IMR-90 (cell line): ENCODE results near the gene POLR2C. TPM values are rescaled to one million over a fixed set of nuclear protein-coding genes. Genes with fewer than 3 reads are reported as not detected.

Experiments
- ATAC-seq: fragments of 200-7000 bp; cut with Tn5 transposase; 2 replicates; pipeline ENCODE4 v1.9.1; 2020; ENCODE audit warnings: low read depth, mild to moderate bottlenecking, moderate library complexity
- BruUV-seq: library from RNA; stranded (reverse); fragments of 400-500 nt; replicated peaks from 2 replicates; lab custom pipeline; 2021; lab: Mats Ljungman, UMichigan
- CTCF ChIA-PET: fragments of 300-600 bp; formaldehyde crosslinking; extraction: SDS; loops from one replicate; lab custom pipeline; 2021; ENCODE audit warnings: antibody characterized with exemption; lab: Yijun Ruan, JAX
- POLR2A ChIA-PET: fragments of 300-600 bp; sonication (Branson Sonifier 250); formaldehyde crosslinking; loops from one replicate; lab custom pipeline; 2022; ENCODE audit warnings: antibody characterized with exemption; ENCODE audit not compliant: unreplicated experiment; lab: Charles Lee
- DNase-seq: peaks from one replicate; pipeline ENCODE4 v3.0.0; 2013
- H2AFZ ChIP-seq: replicated peaks from 2 replicates; pipeline ENCODE3; 2013; ENCODE audit warnings: low read length, mild to moderate bottlenecking; ENCODE audit not compliant: poor library complexity
- H2AK5ac ChIP-seq: 2 replicates; pipeline ENCODE4 v1.6.1; 2013; ENCODE audit warnings: low read depth, low read length, inconsistent platforms
- H2AK9ac ChIP-seq: replicated peaks from 2 replicates; pipeline ENCODE3; 2013; ENCODE audit warnings: mild to moderate bottlenecking, low read depth, low read length, moderate library complexity; ENCODE audit not compliant: poor library complexity
- H2BK120ac ChIP-seq: 2 replicates; pipeline ENCODE4 v1.6.1; 2013; ENCODE audit warnings: low read depth, low read length, inconsistent platforms
- H2BK15ac ChIP-seq: 3 replicates; pipeline ENCODE4 v1.6.1; 2013; ENCODE audit warnings: low read depth, low read length, inconsistent platforms
- H2BK20ac ChIP-seq: 2 replicates; pipeline ENCODE4 v1.6.1; 2013; ENCODE audit warnings: low read depth, mild to moderate bottlenecking, inconsistent platforms, low read length, moderate library complexity
- H2BK5ac ChIP-seq: 2 replicates; pipeline ENCODE4 v1.6.1; 2013; ENCODE audit warnings: mild to moderate bottlenecking, low read depth, low read length, inconsistent platforms; ENCODE audit not compliant: poor library complexity, severe bottlenecking
- H3K14ac ChIP-seq: replicated peaks from 2 replicates; pipeline ENCODE4 v1.6.1; 2013; ENCODE audit warnings: low read depth, low read length, inconsistent platforms
- H3K18ac ChIP-seq: 2 replicates; pipeline ENCODE4 v1.6.1; 2013; ENCODE audit warnings: low read depth, low read length, control low read depth
- H3K23ac ChIP-seq: 2 replicates; pipeline ENCODE4 v1.6.1; 2013; ENCODE audit warnings: low read depth, low read length, inconsistent platforms
- H3K27ac ChIP-seq: 2 replicates; pipeline ENCODE4 v1.5.1; 2013; ENCODE audit warnings: mild to moderate bottlenecking, control low read depth, low read length; ENCODE audit not compliant: insufficient read depth
- H3K27me3 ChIP-seq: 2 replicates; pipeline ENCODE4 v1.6.1; 2013; ENCODE audit warnings: low read length; ENCODE audit not compliant: control insufficient read depth, insufficient read depth
- H3K36me3 ChIP-seq: 2 replicates; pipeline ENCODE4 v1.6.1; 2013; ENCODE audit warnings: low read length, mixed read lengths; ENCODE audit not compliant: control insufficient read depth, insufficient read depth
- H3K4ac ChIP-seq: 2 replicates; pipeline ENCODE4 v1.6.1; 2013; ENCODE audit warnings: low read depth, low read length, inconsistent platforms
- H3K4me1 ChIP-seq: 2 replicates; pipeline ENCODE4 v1.6.1; 2013; ENCODE audit warnings: low read length, mixed read lengths; ENCODE audit not compliant: control insufficient read depth, insufficient read depth
- H3K4me2 ChIP-seq: 2 replicates; pipeline ENCODE4 v1.6.1; 2013; ENCODE audit warnings: low read depth, mild to moderate bottlenecking, control low read depth, low read length, moderate library complexity
- H3K4me3 ChIP-seq: 2 replicates; pipeline ENCODE4 v1.5.1; 2013; ENCODE audit warnings: low read depth, mild to moderate bottlenecking, control low read depth, low read length, moderate library complexity; ENCODE audit not compliant: insufficient read depth
- H3K56ac ChIP-seq: 2 replicates; pipeline ENCODE4 v1.6.1; 2013; ENCODE audit warnings: low read length, inconsistent platforms; ENCODE audit not compliant: insufficient read depth; ENCODE audit errors: extremely low read depth
- H3K79me1 ChIP-seq, 2 experiments: 2 replicates each; pipeline ENCODE4 v1.6.1; 2013; ENCODE audit warnings: low read length in 2 of 2, inconsistent platforms in 1 of 2, low read depth in 1 of 2
- H3K9ac ChIP-seq: 2 replicates; pipeline ENCODE4 v1.6.1; 2013; ENCODE audit warnings: low read depth, low read length, control low read depth
- H3K9me1 ChIP-seq: 2 replicates; pipeline ENCODE4 v1.6.1; 2013; ENCODE audit warnings: low read length, inconsistent platforms; ENCODE audit not compliant: insufficient read depth
- H3K9me3 ChIP-seq: 2 replicates; pipeline ENCODE4 v1.6.1; 2013; ENCODE audit warnings: low read length; ENCODE audit not compliant: control insufficient read depth, insufficient read depth
- H4K20me1 ChIP-seq: 2 replicates; pipeline ENCODE4 v1.6.1; 2013; ENCODE audit warnings: low read length, inconsistent platforms; ENCODE audit not compliant: insufficient read depth
- H4K5ac ChIP-seq: 2 replicates; pipeline ENCODE4 v1.6.1; 2013; ENCODE audit warnings: mild to moderate bottlenecking, low read depth, low read length, control low read depth
- H4K8ac ChIP-seq, 2 experiments: 2 replicates each; pipeline ENCODE4 v1.6.1; 2013; ENCODE audit warnings: low read depth in 2 of 2, low read length in 2 of 2, control low read depth in 1 of 2, inconsistent platforms in 1 of 2
- H4K91ac ChIP-seq: 2 replicates; pipeline ENCODE4 v1.6.1; 2013; ENCODE audit warnings: low read depth, low read length, inconsistent platforms; ENCODE audit not compliant: insufficient read depth
- BHLHE40 ChIP-seq: fragments of 150-350 bp; IDR thresholded peaks from 2 replicates; pipeline ENCODE4 v1.6.1; 2016; ENCODE audit warnings: mild to moderate bottlenecking, low read depth, low read length
- CEBPB ChIP-seq: IDR thresholded peaks from 2 replicates; pipeline ENCODE4 v1.6.1; 2012; ENCODE audit warnings: low read depth, low read length, improper control_type of control experiment
- CHD1 ChIP-seq: IDR thresholded peaks from 2 replicates; pipeline ENCODE4 v1.6.1; 2012; ENCODE audit warnings: low read depth, low read length, improper control_type of control experiment
- CTCF ChIP-seq: conservative IDR thresholded peaks from 2 replicates; pipeline ENCODE4 v1.5.1; 2012; ENCODE audit warnings: mild to moderate bottlenecking, low read depth, low read length, improper control_type of control experiment
- ELK1 ChIP-seq: fragments of 150-350 bp; IDR thresholded peaks from 2 replicates; pipeline ENCODE4 v1.6.1; 2016; ENCODE audit warnings: low read depth, mild to moderate bottlenecking, low read length, moderate library complexity, borderline replicate concordance
- FOS ChIP-seq: fragments of 150-350 bp; IDR thresholded peaks from 2 replicates; pipeline ENCODE4 v1.6.1; 2016; ENCODE audit warnings: low read depth, low read length
- MAFK ChIP-seq: IDR thresholded peaks from 2 replicates; pipeline ENCODE4 v1.6.1; 2012; ENCODE audit warnings: low read depth, low read length, improper control_type of control experiment
- MAZ ChIP-seq: IDR thresholded peaks from 2 replicates; pipeline ENCODE4 v1.6.1; 2012; ENCODE audit warnings: low read depth, mild to moderate bottlenecking, low read length, improper control_type of control experiment, moderate library complexity, borderline replicate concordance
- MXI1 ChIP-seq: IDR thresholded peaks from 2 replicates; pipeline ENCODE4 v1.6.1; 2012; ENCODE audit warnings: low read depth, mild to moderate bottlenecking, low read length, moderate library complexity, borderline replicate concordance
- NFE2L2 ChIP-seq: fragments of 150-350 bp; IDR thresholded peaks from 2 replicates; pipeline ENCODE4 v1.6.1; 2016; ENCODE audit warnings: low read depth, mild to moderate bottlenecking, low read length
- POLR2A ChIP-seq: IDR thresholded peaks from 2 replicates; pipeline ENCODE4 v1.6.1; 2012; ENCODE audit warnings: mild to moderate bottlenecking, low read depth, low read length
- RAD21 ChIP-seq: IDR thresholded peaks from 2 replicates; pipeline ENCODE4 v1.6.1; 2012; ENCODE audit warnings: low read length, improper control_type of control experiment
- RCOR1 ChIP-seq: IDR thresholded peaks from 2 replicates; pipeline ENCODE4 v1.6.1; 2012; ENCODE audit warnings: mild to moderate bottlenecking, low read length, improper control_type of control experiment; ENCODE audit not compliant: insufficient replicate concordance
- RFX5 ChIP-seq: IDR thresholded peaks from 2 replicates; pipeline ENCODE4 v1.8.0; 2012; ENCODE audit warnings: low read depth, mild to moderate bottlenecking, low read length, moderate library complexity
- SMC3 ChIP-seq: fragments of 150-350 bp; IDR thresholded peaks from 2 replicates; pipeline ENCODE4 v1.6.1; 2016; ENCODE audit warnings: low read depth, mild to moderate bottlenecking, antibody characterized with exemption, low read length, moderate library complexity
- USF2 ChIP-seq: fragments of 150-350 bp; IDR thresholded peaks from 2 replicates; pipeline ENCODE4 v1.6.1; 2017; ENCODE audit warnings: mild to moderate bottlenecking, antibody characterized with exemption, low read length, low read depth
- WGBS, 2 experiments: methylation state at CpG; one replicate each; pipeline versions ENCODE4 v1.1.5 to v1.1.7; 2013; ENCODE audit warnings: missing lambda C conversion rate in 2 of 2; ENCODE audit not compliant: insufficient read length in 1 of 2; ENCODE audit errors: extremely low coverage in 2 of 2; 5-methylcytosine and 5-hydroxymethylcytosine counted together
- dilution Hi-C: fragments of 300-500 bp; cut with HindIII; formaldehyde crosslinking; loops from one replicate; pipeline ENCODE4 v1.14.3; 2018; ENCODE audit warnings: low sequenced_read_pairs; ENCODE audit not compliant: unreplicated experiment
- in situ Hi-C: fragments of 300-500 bp; cut with MboI; formaldehyde crosslinking; loops from 3 replicates; pipeline ENCODE4 v1.14.3; 2019; ENCODE audit warnings: low sequenced_read_pairs, inconsistent platforms, mixed read lengths
- intact Hi-C: fragments of 100-400 bp; cut with micrococcal nuclease; formaldehyde crosslinking; loops from 2 replicates; pipeline ENCODE4 v1.10.0; 2022
- polyA plus RNA-seq, 3 experiments: library from polyadenylated mRNA; depleted of rRNA; stranded (reverse); fragments of >200 nt; gene quantifications; 2 replicates each; pipeline ENCODE4 v1.2.3, GENCODE V29; 2012; ENCODE audit warnings: low replicate concordance in 1 of 3
- total RNA-seq: library from RNA; depleted of rRNA; stranded (reverse); fragments of >200 nt; gene quantifications from 2 replicates; pipeline ENCODE4 v1.2.3, GENCODE V29; 2012

POLR2C gene
- total and polyA plus RNA-seq, 2 of the 4 experiments (the other 2 are of a cell fraction): 137 to 340 TPM

- peaks cover 4% of the 10 kb centered on the region for H3K9me1 ChIP-seq
- H2BK20ac ChIP-seq: no peak overlapping the region
- H3K18ac ChIP-seq: no peak overlapping the region
- no peak overlapping the region for H3K9ac ChIP-seq
- peaks cover 0 to 4% of the 10 kb centered on the region in 2 experiments; a peak in 2 of 4 replicates for H3K79me1 ChIP-seq
- H3K56ac ChIP-seq: no peak overlapping the region
- no TSS peak for BruUV-seq
- no peak overlapping the region for H3K4me2 ChIP-seq
- POLR2A ChIA-PET: no interaction called here
- intact Hi-C loops: no loop called here
- ATAC-seq (no peak), DNase-seq (no peak)
- CTCF ChIA-PET: interaction anchor here (1.3 kb wide), 1 partner anchor 36 kb away, joined by 3 read pairs; no protein-coding TSS in a partner anchor
- no peak overlapping the region for H2AFZ ChIP-seq
- no peak overlapping the region for H2AK9ac ChIP-seq
- no peak overlapping the region for H3K23ac ChIP-seq
- H4K91ac ChIP-seq: no peak overlapping the region
- no peak overlapping the region for H4K8ac ChIP-seq
- H3K4me1 ChIP-seq: peaks cover 6% of the 10 kb centered on the region
- H3K14ac ChIP-seq: no peak overlapping the region
- TF ChIP-seq CTCF: no peak
- TF ChIP-seq RCOR1: no peak
- TF ChIP-seq SMC3: no peak
- TF ChIP-seq RFX5: no peak
- TF ChIP-seq USF2: no peak
- TF ChIP-seq FOS: no peak
- no peak for TF ChIP-seq BHLHE40
- TF ChIP-seq CEBPB: no peak
- TF ChIP-seq RAD21: no peak
- TF ChIP-seq NFE2L2: no peak
- no peak for TF ChIP-seq MXI1
- TF ChIP-seq MAFK: no peak
- no peak for TF ChIP-seq CHD1
- no peak for TF ChIP-seq POLR2A
- no peak for TF ChIP-seq MAZ
- no peak for TF ChIP-seq ELK1
- H3K4ac ChIP-seq: no peak overlapping the region; the same call in 1 of the 2 replicates
- no peak overlapping the region for H3K4me3 ChIP-seq
- in situ Hi-C loops: no loop called here
- no peaks in the 10 kb centered on the region; the same call in 1 of the 2 replicates for H4K20me1 ChIP-seq
- WGBS, 2 experiments: 100% methylated on average over 2 of the region's 8 CpGs; no CpG with 5 or more reads in 1 of the 2 experiments
- H2BK120ac ChIP-seq: no peak overlapping the region
- no peak overlapping the region for H4K5ac ChIP-seq
- no peaks in the 10 kb centered on the region for H3K9me3 ChIP-seq
- dilution Hi-C loops: no loop called here
- H3K27me3 ChIP-seq: peaks cover 2% of the 10 kb centered on the region; the same call in 1 of the 2 replicates
- H2BK15ac ChIP-seq: no peak overlapping the region
- peak overlapping the region; percentile 18; the same call in 1 of the 2 replicates for H2AK5ac ChIP-seq
- no peak overlapping the region for H2BK5ac ChIP-seq
- H3K36me3 ChIP-seq: no peaks in the 10 kb centered on the region
- no peak overlapping the region for H3K27ac ChIP-seq
These were observed 22.1 kb downstream of the POLR2C start for GRCh38 chr16:57484515-57485005.
